Measurements from ENCODE around the gene TTC3. TPM values are rescaled to one million over a fixed set of nuclear protein-coding genes. Genes with fewer than 3 reads are reported as not detected.
"Not testable (repeated sequence)": the region's sequence is repeated elsewhere in the genome, so short reads cannot be mapped to it uniquely, and the experiment has no call there.

The TTC3 gene
- total RNA-seq, 1 experiment from 2014 or later = 121 TPM

DNA sequence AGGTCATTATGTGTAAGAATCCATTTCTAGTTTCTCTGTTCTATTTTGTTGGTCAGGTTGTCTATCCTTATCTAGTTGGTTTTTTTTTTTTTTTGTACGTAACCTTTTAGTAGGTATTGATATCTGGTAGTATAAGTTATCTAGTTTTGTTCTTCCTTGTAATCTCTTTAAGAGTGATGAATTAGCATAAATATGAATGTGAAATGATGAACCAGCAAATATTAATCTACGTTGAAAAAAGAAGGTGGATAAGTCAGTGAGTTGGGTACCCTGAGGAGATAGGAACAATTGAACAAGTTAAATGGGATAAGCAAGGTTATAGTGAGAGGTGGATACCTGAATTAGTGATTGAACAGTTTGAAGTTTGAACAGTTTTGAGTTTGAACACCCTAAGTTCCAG is 33.9 kb downstream of the TTC3 start:
- ChIA-PET POLR2A (ENCODE audit: unreplicated experiment) (no interaction called here), CTCF (no interaction called here)
- BruUV-seq (replicated peaks) = no TSS peak
- H2AFZ ChIP-seq (ENCODE audit: low read length) = no peak overlapping the region
- H3K9me3 ChIP-seq (ENCODE audit: low read length) = no peaks in the 10 kb centered on the region
- no peak overlapping the region for H3K4me3 ChIP-seq (ENCODE audit: low read length)
- peaks cover 19% of the 10 kb centered on the region; the same call in 1 of the 2 replicates for H3K79me2 ChIP-seq (ENCODE audit: low read length)
- H3K9me2 ChIP-seq (replicated peaks; ENCODE audit: low read length) = no peaks in the 10 kb centered on the region
- intact Hi-C loops (cut with micrococcal nuclease) = no loop called here
- H4K20me1 ChIP-seq (ENCODE audit: low read length) = no peaks in the 10 kb centered on the region
- H3K36me3 ChIP-seq (ENCODE audit: low read depth, low read length) = peaks cover 8% of the 10 kb centered on the region; the same call in 1 of the 2 replicates
- H3K27me3 ChIP-seq (ENCODE audit: low read length) = no peaks in the 10 kb centered on the region
- H3F3A ChIP-seq (ENCODE audit: low read length, unreplicated experiment) = no peaks in the 10 kb centered on the region
- TF ChIP-seq, protein P1, sequence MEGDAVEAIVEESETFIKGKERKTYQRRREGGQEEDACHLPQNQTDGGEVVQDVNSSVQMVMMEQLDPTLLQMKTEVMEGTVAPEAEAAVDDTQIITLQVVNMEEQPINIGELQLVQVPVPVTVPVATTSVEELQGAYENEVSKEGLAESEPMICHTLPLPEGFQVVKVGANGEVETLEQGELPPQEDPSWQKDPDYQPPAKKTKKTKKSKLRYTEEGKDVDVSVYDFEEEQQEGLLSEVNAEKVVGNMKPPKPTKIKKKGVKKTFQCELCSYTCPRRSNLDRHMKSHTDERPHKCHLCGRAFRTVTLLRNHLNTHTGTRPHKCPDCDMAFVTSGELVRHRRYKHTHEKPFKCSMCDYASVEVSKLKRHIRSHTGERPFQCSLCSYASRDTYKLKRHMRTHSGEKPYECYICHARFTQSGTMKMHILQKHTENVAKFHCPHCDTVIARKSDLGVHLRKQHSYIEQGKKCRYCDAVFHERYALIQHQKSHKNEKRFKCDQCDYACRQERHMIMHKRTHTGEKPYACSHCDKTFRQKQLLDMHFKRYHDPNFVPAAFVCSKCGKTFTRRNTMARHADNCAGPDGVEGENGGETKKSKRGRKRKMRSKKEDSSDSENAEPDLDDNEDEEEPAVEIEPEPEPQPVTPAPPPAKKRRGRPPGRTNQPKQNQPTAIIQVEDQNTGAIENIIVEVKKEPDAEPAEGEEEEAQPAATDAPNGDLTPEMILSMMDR (conservative IDR thresholded peaks at IDR 0.05; ENCODE audit: low read depth, low read length) = no peak
- TF ChIP-seq EZH2phosphoT487 (IDR thresholded peaks at IDR 0.05; ENCODE audit: borderline replicate concordance, low read length) (no peak), EZH2 (IDR thresholded peaks at IDR 0.05; ENCODE audit: low read length, unreplicated experiment) (no peak)
- H3K9ac ChIP-seq (ENCODE audit: low read length) = no peak overlapping the region
- ATAC-seq (no peak), DNase-seq (no peak)
- H3K4me2 ChIP-seq (ENCODE audit: low read length) = no peak overlapping the region
- no peak overlapping the region for H3K27ac ChIP-seq (ENCODE audit: low read length)
- peaks cover 8% of the 10 kb centered on the region for H3K4me1 ChIP-seq (ENCODE audit: insufficient read depth, low read length)

GRCh38 chr21:37111029-37111428 is 38.0 kb downstream of the TTC3 start:
- ATAC-seq; H3K9me2 ChIP-seq (replicated peaks; ENCODE audit: low read length); H3K9me3 ChIP-seq (ENCODE audit: low read length); BruUV-seq (replicated peaks); POLR2A ChIA-PET (ENCODE audit: unreplicated experiment); CTCF ChIA-PET; H3K4me2 ChIP-seq (ENCODE audit: low read length); H3K27me3 ChIP-seq (ENCODE audit: low read length); H3F3A ChIP-seq (ENCODE audit: low read length, unreplicated experiment); H3K9ac ChIP-seq (ENCODE audit: low read length); H4K20me1 ChIP-seq (ENCODE audit: low read length); H3K36me3 ChIP-seq (ENCODE audit: low read depth, low read length); H3K4me1 ChIP-seq (ENCODE audit: insufficient read depth, low read length); intact Hi-C loops (cut with micrococcal nuclease); H3K4me3 ChIP-seq (ENCODE audit: low read length); H2AFZ ChIP-seq (ENCODE audit: low read length); H3K27ac ChIP-seq (ENCODE audit: low read length); DNase-seq: not testable (repeated sequence)
- H3K79me2 ChIP-seq (ENCODE audit: low read length) = peaks cover 11% of the 10 kb centered on the region; the same call in 1 of the 2 replicates

DNA sequence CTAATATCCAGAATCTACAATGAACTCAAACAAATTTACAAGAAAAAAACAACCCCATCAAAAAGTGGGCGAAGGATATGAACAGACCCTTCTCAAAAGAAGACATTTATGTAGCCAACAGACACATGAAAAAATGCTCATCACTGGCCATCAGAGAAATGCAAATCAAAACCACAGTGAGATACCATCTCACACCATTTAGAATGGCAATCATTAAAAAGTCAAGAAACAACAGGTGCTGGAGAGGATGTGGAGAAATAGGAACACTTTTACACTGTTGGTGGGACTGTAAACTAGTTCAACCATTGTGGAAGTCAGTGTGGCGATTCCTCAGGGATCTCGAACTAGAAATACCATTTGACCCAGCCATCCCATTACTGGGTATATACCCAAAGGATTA is 41.2 kb downstream of the TTC3 start:
- CTCF ChIA-PET; BruUV-seq (replicated peaks): not testable (repeated sequence)

DNA sequence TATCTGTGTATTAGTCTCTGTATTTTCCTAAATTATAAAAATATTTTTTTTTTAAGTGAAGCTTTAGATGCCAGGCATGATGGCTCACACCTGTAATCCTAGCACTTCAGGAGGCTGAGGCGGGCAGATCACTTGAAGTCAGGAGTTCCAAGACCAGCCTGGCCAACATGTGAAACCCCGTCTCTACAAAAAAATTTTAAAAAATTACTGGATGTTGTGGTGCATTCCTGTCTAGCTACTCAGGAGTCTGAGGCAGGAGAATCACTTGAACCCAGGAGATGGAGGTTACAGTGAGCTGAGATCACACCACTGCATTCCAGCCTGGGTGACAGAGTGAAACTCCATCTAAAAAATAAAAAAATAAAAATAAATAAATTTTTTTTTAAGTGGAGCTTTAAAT is 43.4 kb downstream of the TTC3 start:
- ATAC-seq; H3K27me3 ChIP-seq (ENCODE audit: low read length); H3K4me3 ChIP-seq (ENCODE audit: low read length); H4K20me1 ChIP-seq (ENCODE audit: low read length); H3F3A ChIP-seq (ENCODE audit: low read length, unreplicated experiment); DNase-seq; H2AFZ ChIP-seq (ENCODE audit: low read length); H3K9ac ChIP-seq (ENCODE audit: low read length); POLR2A ChIA-PET (ENCODE audit: unreplicated experiment); CTCF ChIA-PET; H3K9me3 ChIP-seq (ENCODE audit: low read length); H3K4me2 ChIP-seq (ENCODE audit: low read length); H3K79me2 ChIP-seq (ENCODE audit: low read length); H3K9me2 ChIP-seq (replicated peaks; ENCODE audit: low read length); intact Hi-C loops (cut with micrococcal nuclease); H3K27ac ChIP-seq (ENCODE audit: low read length); BruUV-seq (replicated peaks): not testable (repeated sequence)
- Histone ChIP-seq H3K36me3 (ENCODE audit: low read depth, low read length) (peaks cover 11% of the 10 kb centered on the region; the same call in 1 of the 2 replicates), H3K4me1 (ENCODE audit: insufficient read depth, low read length) (peaks cover 21% of the 10 kb centered on the region)

More for the DNA sequence above, 41.2 kb downstream of the TTC3 start:
- H3K36me3 ChIP-seq (ENCODE audit: low read depth, low read length); H3K9me2 ChIP-seq (replicated peaks; ENCODE audit: low read length); DNase-seq; H2AFZ ChIP-seq (ENCODE audit: low read length); H3K79me2 ChIP-seq (ENCODE audit: low read length); H3K27ac ChIP-seq (ENCODE audit: low read length); ATAC-seq; H3K4me3 ChIP-seq (ENCODE audit: low read length); H3K4me2 ChIP-seq (ENCODE audit: low read length); H3K9ac ChIP-seq (ENCODE audit: low read length); H3K9me3 ChIP-seq (ENCODE audit: low read length); H4K20me1 ChIP-seq (ENCODE audit: low read length); intact Hi-C loops (cut with micrococcal nuclease); H3F3A ChIP-seq (ENCODE audit: low read length, unreplicated experiment); POLR2A ChIA-PET (ENCODE audit: unreplicated experiment); H3K27me3 ChIP-seq (ENCODE audit: low read length): not testable (repeated sequence)
- peaks cover 21% of the 10 kb centered on the region for H3K4me1 ChIP-seq (ENCODE audit: insufficient read depth, low read length)
